Activated naive CD8-positive, alpha-beta T cell treated with anti-CD3 and anti-CD28 coated beads, Interleukin-2, amount 10 ng/mL, durations not matched to agents 7 days and 5 days (primary cell): ENCODE measurements around the gene THUMPD1. TPM values are rescaled to one million over a fixed set of nuclear protein-coding genes. Genes with fewer than 3 reads are reported as not detected.
"Not testable (repeated sequence)": the region's sequence is repeated elsewhere in the genome, so short reads cannot be mapped to it uniquely, and the experiment has no call there.

ENCODE experiments used
- ATAC-seq: fragments of 150-1000 bp; cut with Tn5 transposase; one replicate; pipeline ENCODE4 v1.10.0; 2021; ENCODE audit warnings: low read depth, moderate library complexity
- POLR2A ChIA-PET: fragments of 350-600 bp; sonication (Branson Sonifier 250); formaldehyde crosslinking; loops from one replicate; lab custom pipeline; 2021; ENCODE audit warnings: antibody characterized with exemption; lab: Charles Lee
- DNase-seq: peaks from one replicate; pipeline ENCODE4 v3.0.0; 2021
- H3K27ac Mint-ChIP-seq: one replicate; pipeline ENCODE4 v1.8.0; 2022; ENCODE audit warnings: mild to moderate bottlenecking, mixed read lengths
- H3K27me3 Mint-ChIP-seq: one replicate; pipeline ENCODE4 v1.8.0; 2022; ENCODE audit warnings: mild to moderate bottlenecking, moderate library complexity, mixed read lengths
- H3K36me3 Mint-ChIP-seq: one replicate; pipeline ENCODE4 v1.8.0; 2021; ENCODE audit warnings: mild to moderate bottlenecking, mixed read lengths
- H3K4me1 Mint-ChIP-seq: one replicate; pipeline ENCODE4 v1.8.0; 2021; ENCODE audit warnings: mixed read lengths
- H3K4me3 Mint-ChIP-seq: one replicate; pipeline ENCODE4 v1.8.0; 2022; ENCODE audit warnings: mild to moderate bottlenecking, moderate library complexity, mixed read lengths
- H3K9me3 Mint-ChIP-seq: one replicate; pipeline ENCODE4 v1.8.0; 2021; ENCODE audit warnings: mixed read lengths
- total RNA-seq, 2 experiments: library from RNA; stranded (reverse); gene quantifications; one replicate each; pipeline ENCODE4 v1.2.3, GENCODE V29; 2021

The THUMPD1 gene
- total RNA-seq, 2 experiments from 2014 or later: 53.0 to 53.6 TPM

GRCh38 chr16:20763461-20764232 is 22.0 kb upstream of the THUMPD1 start, which contains the start of gene ACSM3:
TSS of gene ACSM3 (plus strand) at chr16:20764014. CDS start at chr16:20770035, 6,021 bp downstream.
- Mint-ChIP-seq H3K27ac (peak within 1 kb of the TSS; percentile 93), H3K27me3 (no peaks in the 10 kb centered on the region), H3K9me3 (peaks cover 2% of the 10 kb centered on the region), H3K4me1 (peaks cover 15% of the 10 kb centered on the region), H3K4me3 (peak within 1 kb of the TSS; percentile 90), H3K36me3 (peaks cover 10% of the 10 kb centered on the region)
- DNase-seq (peak; percentile 32), ATAC-seq (peak; percentile 99)
- POLR2A ChIA-PET: interaction anchor here (0.6 to 1.5 kb wide), 3 partner anchors 23 to 1478 kb away, joined by 3 to 5 read pairs (median 3); no protein-coding TSS in a partner anchor

DNA sequence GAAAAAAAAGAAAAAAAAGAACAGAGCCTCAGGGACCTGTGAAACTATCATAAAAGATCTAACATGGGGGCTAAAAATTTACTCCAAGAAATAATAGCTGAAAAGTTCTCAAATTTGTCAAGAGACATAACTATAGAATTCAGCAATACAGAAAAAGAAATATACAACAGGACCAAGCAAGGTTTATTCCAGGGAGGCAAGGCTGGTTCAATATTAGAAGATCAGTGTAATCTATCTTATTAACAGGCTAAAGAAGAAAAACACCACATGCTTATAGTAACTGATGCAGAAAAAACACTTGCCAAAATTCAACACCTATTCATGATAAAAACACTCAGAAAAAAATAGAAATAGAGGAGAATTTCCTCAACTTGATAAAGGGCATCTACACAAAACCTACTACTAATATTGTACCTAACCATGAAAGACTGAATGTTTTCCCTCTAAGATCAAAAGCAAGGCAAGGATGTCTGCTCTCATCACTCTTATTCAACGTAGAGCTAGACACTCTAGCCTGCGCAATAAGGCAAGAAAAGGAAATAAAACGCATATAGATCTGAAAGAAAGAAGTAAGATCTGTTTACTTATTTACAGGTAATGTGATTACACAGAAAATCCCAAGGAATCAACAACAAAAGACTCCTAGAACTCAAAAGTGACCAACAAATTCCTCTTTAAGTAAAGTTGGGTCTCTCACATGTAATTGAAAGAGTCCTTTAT is 20.9 kb upstream of the THUMPD1 start:
- H3K4me3 Mint-ChIP-seq: peak overlapping the region; percentile 90
- peaks cover 10% of the 10 kb centered on the region for H3K36me3 Mint-ChIP-seq
- POLR2A ChIA-PET: interaction anchor here (1.5 kb wide), 1 partner anchor 22 kb away, joined by 5 read pairs; no protein-coding TSS in a partner anchor
- ATAC-seq (no peak), DNase-seq (no peak)
- H3K27me3 Mint-ChIP-seq: no peaks in the 10 kb centered on the region
- H3K4me1 Mint-ChIP-seq: peaks cover 15% of the 10 kb centered on the region
- peak overlapping the region; percentile 93 for H3K27ac Mint-ChIP-seq
- peaks cover 2% of the 10 kb centered on the region for H3K9me3 Mint-ChIP-seq

DNA sequence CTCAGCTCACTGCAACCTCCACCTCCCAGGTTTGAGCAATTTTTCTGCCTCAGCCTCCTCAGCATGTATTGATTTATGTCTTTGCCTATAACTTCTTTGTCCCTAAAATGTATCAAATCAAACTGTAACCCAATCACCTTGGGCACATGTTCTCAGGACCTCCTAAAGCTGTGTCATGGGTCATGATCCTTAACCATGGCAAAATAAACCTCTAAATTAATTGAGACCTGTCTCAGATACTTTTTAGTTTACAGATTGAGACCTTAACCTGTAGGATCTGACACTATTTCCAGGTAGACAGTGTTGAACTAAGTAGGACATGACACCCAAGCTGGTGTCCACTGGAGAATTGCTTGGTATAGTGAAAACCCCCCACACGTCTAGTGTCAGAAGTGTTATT is 19.6 kb upstream of the THUMPD1 start:
- Mint-ChIP-seq H3K36me3 (peaks cover 10% of the 10 kb centered on the region), H3K27me3 (no peaks in the 10 kb centered on the region), H3K27ac (no peak overlapping the region), H3K4me1 (peaks cover 15% of the 10 kb centered on the region), H3K4me3 (no peak overlapping the region), H3K9me3 (peaks cover 2% of the 10 kb centered on the region)
- ATAC-seq (no peak), DNase-seq (no peak)
- POLR2A ChIA-PET: no interaction called here

DNA sequence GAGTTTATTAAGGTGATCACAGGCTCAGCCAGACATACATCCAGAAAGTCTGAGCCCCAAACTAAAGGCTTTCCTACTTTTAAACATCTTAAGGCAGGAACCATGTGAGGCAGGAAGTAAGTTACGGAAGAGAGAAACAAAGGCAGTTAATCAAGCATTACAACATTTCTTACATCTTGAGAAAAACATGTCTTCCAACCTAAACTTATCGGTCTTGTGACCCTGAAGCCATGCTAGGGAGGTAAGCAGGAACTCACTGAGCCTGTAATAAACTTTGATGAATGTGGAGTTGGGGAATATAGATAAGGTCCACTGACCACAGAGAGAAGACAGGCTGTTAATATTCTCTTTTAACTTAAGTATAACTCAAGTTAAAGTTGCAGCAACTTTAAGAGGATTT is 18.7 kb upstream of the THUMPD1 start:
- peaks cover 15% of the 10 kb centered on the region for H3K4me1 Mint-ChIP-seq
- H3K27me3 Mint-ChIP-seq: no peaks in the 10 kb centered on the region
- no peak overlapping the region for H3K27ac Mint-ChIP-seq
- DNase-seq: no peak
- H3K9me3 Mint-ChIP-seq: peaks cover 2% of the 10 kb centered on the region
- POLR2A ChIA-PET: no interaction called here
- ATAC-seq: no peak
- H3K4me3 Mint-ChIP-seq: no peak overlapping the region
- H3K36me3 Mint-ChIP-seq: peaks cover 10% of the 10 kb centered on the region

DNA sequence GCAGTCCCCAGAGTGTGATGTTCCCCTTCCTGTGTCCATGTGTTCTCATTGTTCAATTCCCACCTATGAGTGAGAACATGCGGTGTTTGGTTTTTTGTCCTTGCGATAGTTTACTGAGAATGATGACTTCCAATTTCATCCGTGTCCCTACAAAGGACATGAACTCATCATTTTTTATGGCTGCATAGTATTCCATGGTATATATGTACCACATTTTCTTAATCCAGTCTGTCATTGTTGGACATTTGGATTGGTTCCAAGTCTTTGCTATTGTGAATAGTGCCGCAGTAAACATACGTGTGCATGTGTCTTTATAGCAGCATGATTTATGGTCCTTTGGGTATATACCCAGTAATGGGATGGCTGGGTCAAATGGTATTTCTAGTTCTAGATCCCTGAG is 14.2 kb upstream of the THUMPD1 start:
- H3K27ac Mint-ChIP-seq, H3K9me3 Mint-ChIP-seq, ATAC-seq, H3K4me3 Mint-ChIP-seq, DNase-seq, H3K36me3 Mint-ChIP-seq, H3K4me1 Mint-ChIP-seq, POLR2A ChIA-PET: not testable (repeated sequence)
- H3K27me3 Mint-ChIP-seq: peaks cover 13% of the 10 kb centered on the region

DNA sequence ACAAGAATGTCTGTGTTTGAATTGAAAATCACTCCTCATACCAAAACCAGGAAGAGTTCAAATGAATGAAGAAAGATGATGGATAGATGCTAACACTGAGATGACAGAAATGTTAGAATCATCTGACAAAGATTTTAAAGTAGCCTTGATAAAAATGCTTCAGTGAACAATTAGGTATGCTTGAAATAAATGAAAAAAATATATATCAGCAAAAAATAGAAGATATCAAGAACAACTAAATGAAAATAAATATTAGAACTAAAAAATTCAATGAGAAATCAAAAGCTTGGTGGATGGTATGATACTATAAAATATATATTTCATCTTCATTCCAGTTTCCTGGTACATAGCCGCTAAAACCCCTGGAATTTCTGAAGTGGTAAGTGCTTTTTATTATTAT is 13.6 kb upstream of the THUMPD1 start:
- no peak overlapping the region for H3K4me3 Mint-ChIP-seq
- peaks cover 17% of the 10 kb centered on the region for H3K27me3 Mint-ChIP-seq
- DNase-seq (no peak), ATAC-seq (no peak)
- no peaks in the 10 kb centered on the region for H3K36me3 Mint-ChIP-seq
- no peak overlapping the region for H3K27ac Mint-ChIP-seq
- POLR2A ChIA-PET: interaction anchor here (0.8 kb wide), 1 partner anchor 145 kb away, joined by 3 read pairs; the partner anchor contains the start of genes DCUN1D3 and LYRM1
- H3K4me1 Mint-ChIP-seq: no peaks in the 10 kb centered on the region
- no peaks in the 10 kb centered on the region for H3K9me3 Mint-ChIP-seq

GRCh38 chr16:20753727-20754126 is 12.1 kb upstream of the THUMPD1 start:
- POLR2A ChIA-PET: no interaction called here
- no peak overlapping the region for H3K27ac Mint-ChIP-seq
- H3K4me3 Mint-ChIP-seq: no peak overlapping the region
- ATAC-seq (no peak), DNase-seq (no peak)
- H3K27me3 Mint-ChIP-seq: peaks cover 17% of the 10 kb centered on the region
- no peaks in the 10 kb centered on the region for H3K36me3 Mint-ChIP-seq
- H3K9me3 Mint-ChIP-seq: no peaks in the 10 kb centered on the region
- H3K4me1 Mint-ChIP-seq: no peaks in the 10 kb centered on the region

- H3K4me3 Mint-ChIP-seq: no peak overlapping the region
- H3K36me3 Mint-ChIP-seq: peaks cover 2% of the 10 kb centered on the region
- no peaks in the 10 kb centered on the region for H3K4me1 Mint-ChIP-seq
- H3K9me3 Mint-ChIP-seq: peaks cover 8% of the 10 kb centered on the region
- POLR2A ChIA-PET: no interaction called here
- ATAC-seq (no peak), DNase-seq (no peak)
- peaks cover 19% of the 10 kb centered on the region for H3K27me3 Mint-ChIP-seq
- H3K27ac Mint-ChIP-seq: no peak overlapping the region
Observed at GRCh38 chr16:20750558-20750957, 8.9 kb upstream of the THUMPD1 start.

- POLR2A ChIA-PET: no interaction called here
- ATAC-seq (no peak), DNase-seq (no peak)
- Mint-ChIP-seq H3K36me3 (peaks cover 2% of the 10 kb centered on the region), H3K27ac (no peak overlapping the region), H3K9me3 (peaks cover 8% of the 10 kb centered on the region), H3K4me3 (no peak overlapping the region), H3K4me1 (no peaks in the 10 kb centered on the region), H3K27me3 (peaks cover 12% of the 10 kb centered on the region)
Observed at GRCh38 chr16:20749474-20749873, 7.9 kb upstream of the THUMPD1 start.

GRCh38 chr16:20747030-20747816 is 5.6 kb upstream of the THUMPD1 start:
- DNase-seq: no peak
- POLR2A ChIA-PET: no interaction called here
- no peaks in the 10 kb centered on the region for H3K4me1 Mint-ChIP-seq
- ATAC-seq: no peak
- H3K9me3 Mint-ChIP-seq: peaks cover 8% of the 10 kb centered on the region
- peaks cover 2% of the 10 kb centered on the region for H3K36me3 Mint-ChIP-seq
- H3K4me3 Mint-ChIP-seq: no peak overlapping the region
- no peak overlapping the region for H3K27ac Mint-ChIP-seq
- peaks cover 6% of the 10 kb centered on the region for H3K27me3 Mint-ChIP-seq

DNA sequence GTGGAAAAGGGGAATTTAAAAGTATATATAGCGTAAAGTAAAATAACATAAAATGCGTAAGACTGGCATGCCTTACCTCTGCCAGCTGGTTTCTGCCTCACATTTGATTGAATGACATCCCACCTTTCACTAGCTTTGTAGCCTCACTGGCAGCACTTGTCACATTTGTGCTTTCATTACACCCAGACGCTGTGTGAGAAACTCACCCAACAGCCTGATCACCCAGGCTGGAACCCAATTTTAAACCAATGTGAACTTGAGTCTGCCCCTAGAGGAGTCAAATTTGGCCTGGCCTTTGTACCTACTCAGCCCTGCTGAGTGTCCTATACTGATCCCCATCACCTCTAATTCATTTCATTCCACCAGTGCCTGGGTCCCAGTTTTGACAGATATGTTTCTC is 4.8 kb upstream of the THUMPD1 start:
- H3K4me3 Mint-ChIP-seq: no peak overlapping the region
- H3K27ac Mint-ChIP-seq: no peak overlapping the region
- H3K27me3 Mint-ChIP-seq: peaks cover 6% of the 10 kb centered on the region
- H3K9me3 Mint-ChIP-seq: peaks cover 8% of the 10 kb centered on the region
- DNase-seq (no peak), ATAC-seq (no peak)
- POLR2A ChIA-PET: no interaction called here
- peaks cover 2% of the 10 kb centered on the region for H3K4me1 Mint-ChIP-seq
- H3K36me3 Mint-ChIP-seq: peaks cover 2% of the 10 kb centered on the region

GRCh38 chr16:20744922-20745440 is 3.4 kb upstream of the THUMPD1 start:
- DNase-seq (no peak), ATAC-seq (no peak)
- no peak overlapping the region for H3K4me3 Mint-ChIP-seq
- no peak overlapping the region for H3K27ac Mint-ChIP-seq
- POLR2A ChIA-PET: no interaction called here
- H3K27me3 Mint-ChIP-seq: peaks cover 2% of the 10 kb centered on the region
- peaks cover 2% of the 10 kb centered on the region for H3K36me3 Mint-ChIP-seq
- peaks cover 7% of the 10 kb centered on the region for H3K4me1 Mint-ChIP-seq
- H3K9me3 Mint-ChIP-seq: peaks cover 8% of the 10 kb centered on the region

- Mint-ChIP-seq H3K36me3 (peaks cover 5% of the 10 kb centered on the region), H3K27me3 (peaks cover 2% of the 10 kb centered on the region), H3K27ac (no peak overlapping the region), H3K9me3 (peaks cover 8% of the 10 kb centered on the region), H3K4me3 (no peak overlapping the region), H3K4me1 (peaks cover 10% of the 10 kb centered on the region)
- ATAC-seq: no peak
- POLR2A ChIA-PET: no interaction called here
- DNase-seq: no peak
Observed at GRCh38 chr16:20743591-20743990, 2.0 kb upstream of the THUMPD1 start.
